Epithelial cell of proximal tubule (primary cell): Measurements from ENCODE around the gene ERCC6. TPM values are rescaled to one million over a fixed set of nuclear protein-coding genes. Genes with fewer than 3 reads are reported as not detected.

Experiments
- DNase-seq: peaks from one replicate; pipeline ENCODE4 v3.0.0-alpha.2; 2011; ENCODE audit warnings: low read depth
- H3K4me3 ChIP-seq: 2 replicates; pipeline ENCODE4 v1.5.1; 2011; ENCODE audit warnings: low read depth, mild to moderate bottlenecking, low read length
- total RNA-seq: library from RNA; depleted of rRNA; stranded (reverse); fragments of >200 nt; gene quantifications from 2 replicates; pipeline ENCODE4 v1.2.3, GENCODE V29; 2015
- TF ChIP-seq, protein P1 (sequence below): conservative IDR thresholded peaks from 2 replicates; pipeline ENCODE4 v1.5.1; 2012; ENCODE audit warnings: low read depth, mild to moderate bottlenecking, low read length

ERCC6 gene
- total RNA-seq, 1 donor from 2014 or later: 5.6 TPM

DNA sequence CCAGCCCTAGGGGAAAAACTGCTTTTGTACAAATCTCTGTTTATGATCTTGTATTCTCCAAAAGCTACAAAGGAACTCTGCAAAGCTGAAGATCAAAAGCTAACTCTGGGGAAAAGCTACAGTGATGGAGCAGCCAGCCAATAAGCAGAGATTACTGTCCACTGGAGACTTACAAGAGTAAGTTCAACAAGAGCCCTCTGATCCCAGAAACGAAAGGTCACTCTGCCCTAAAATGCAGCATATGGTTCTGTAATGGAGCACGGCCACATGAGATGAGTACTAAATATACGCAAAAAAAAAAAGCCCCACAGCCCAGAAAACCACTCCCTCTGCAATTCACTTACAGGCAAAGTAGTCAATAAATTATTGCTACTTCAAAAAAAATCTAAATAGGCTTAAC is 60.1 kb downstream of the ERCC6 start:
- TF ChIP-seq, protein P1, sequence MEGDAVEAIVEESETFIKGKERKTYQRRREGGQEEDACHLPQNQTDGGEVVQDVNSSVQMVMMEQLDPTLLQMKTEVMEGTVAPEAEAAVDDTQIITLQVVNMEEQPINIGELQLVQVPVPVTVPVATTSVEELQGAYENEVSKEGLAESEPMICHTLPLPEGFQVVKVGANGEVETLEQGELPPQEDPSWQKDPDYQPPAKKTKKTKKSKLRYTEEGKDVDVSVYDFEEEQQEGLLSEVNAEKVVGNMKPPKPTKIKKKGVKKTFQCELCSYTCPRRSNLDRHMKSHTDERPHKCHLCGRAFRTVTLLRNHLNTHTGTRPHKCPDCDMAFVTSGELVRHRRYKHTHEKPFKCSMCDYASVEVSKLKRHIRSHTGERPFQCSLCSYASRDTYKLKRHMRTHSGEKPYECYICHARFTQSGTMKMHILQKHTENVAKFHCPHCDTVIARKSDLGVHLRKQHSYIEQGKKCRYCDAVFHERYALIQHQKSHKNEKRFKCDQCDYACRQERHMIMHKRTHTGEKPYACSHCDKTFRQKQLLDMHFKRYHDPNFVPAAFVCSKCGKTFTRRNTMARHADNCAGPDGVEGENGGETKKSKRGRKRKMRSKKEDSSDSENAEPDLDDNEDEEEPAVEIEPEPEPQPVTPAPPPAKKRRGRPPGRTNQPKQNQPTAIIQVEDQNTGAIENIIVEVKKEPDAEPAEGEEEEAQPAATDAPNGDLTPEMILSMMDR: no peak

DNA sequence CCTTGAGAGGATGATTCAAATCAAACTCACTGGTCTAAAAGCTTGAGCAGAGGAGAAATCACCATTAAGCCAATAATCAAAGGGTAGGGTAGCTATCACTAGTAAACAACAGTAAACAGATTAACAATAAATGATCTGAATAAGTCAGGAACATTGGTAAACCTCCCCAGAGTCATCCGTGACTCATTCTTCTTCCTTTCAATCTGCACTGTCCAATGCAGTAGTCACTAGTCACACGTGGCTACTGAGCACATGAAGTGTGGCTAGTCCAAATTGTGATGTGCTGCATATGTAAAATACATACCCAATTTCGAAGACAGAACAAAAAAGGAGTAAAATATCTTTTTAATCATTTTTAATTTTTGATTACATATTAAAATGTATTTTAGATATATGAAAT is 64.0 kb downstream of the ERCC6 start:
- TF ChIP-seq, protein P1: no peak
- no peak overlapping the region for H3K4me3 ChIP-seq
- peak; percentile 7 for DNase-seq

More for the DNA sequence above, 60.1 kb downstream of the ERCC6 start:
- H3K4me3 ChIP-seq: no peak overlapping the region
- no peak for DNase-seq

DNA sequence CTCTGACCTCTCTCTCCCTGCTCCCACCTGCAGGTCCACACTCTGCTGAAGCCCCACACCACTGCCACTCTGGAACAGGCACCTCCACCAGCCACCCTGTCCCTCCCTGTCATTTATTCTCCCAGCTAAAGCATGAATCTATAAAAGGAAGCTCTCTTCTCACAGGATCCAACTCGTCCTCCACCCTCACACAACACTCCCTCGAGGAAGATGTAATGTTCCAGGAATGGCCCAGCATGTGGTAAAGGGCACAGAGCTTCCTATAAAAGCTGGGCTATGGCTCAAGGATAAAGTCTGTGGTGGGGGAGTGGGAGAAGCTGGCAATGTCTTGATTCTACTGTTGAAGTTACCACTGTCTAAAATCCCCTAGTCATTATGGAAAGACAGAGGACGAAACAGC is 67.4 kb downstream of the ERCC6 start:
- H3K4me3 ChIP-seq: no peak overlapping the region
- DNase-seq: no peak
- TF ChIP-seq, protein P1: no peak

DNA sequence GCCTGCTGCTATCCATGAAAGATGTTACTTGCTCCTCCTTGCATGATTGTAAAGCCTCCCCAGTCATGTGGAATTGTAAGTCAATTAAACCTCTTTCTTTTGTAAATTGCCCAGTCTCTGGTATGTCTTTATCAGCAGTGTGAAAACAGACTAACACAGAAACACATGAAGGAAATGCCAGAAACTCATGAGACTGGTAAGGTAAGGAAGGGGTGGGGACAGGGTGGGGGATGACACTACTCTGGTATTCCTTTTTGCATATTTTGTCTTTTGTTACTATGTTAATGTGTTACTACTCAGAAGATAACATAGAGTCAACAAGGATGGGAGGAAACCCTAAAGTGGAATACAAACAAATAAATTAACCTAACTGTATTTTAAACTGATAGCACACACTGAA is 73.2 kb downstream of the ERCC6 start:
- no peak overlapping the region for H3K4me3 ChIP-seq
- no peak for DNase-seq
- TF ChIP-seq, protein P1: no peak

Other genes with a start within 250 kb of the ERCC6 start
- gene C10orf71, start 240.0 kb downstream of the ERCC6 start, total RNA-seq: not detected in 2 replicates
- gene DRGX, start 143.0 kb downstream of the ERCC6 start, total RNA-seq: not detected in 2 replicates
- not detected in 2 replicates for gene SLC18A3, start 71.2 kb upstream of the ERCC6 start, total RNA-seq
- gene CHAT, start 74.9 kb upstream of the ERCC6 start, total RNA-seq: not detected in 2 replicates
- gene C10orf53, start 140.5 kb upstream of the ERCC6 start, total RNA-seq: not detected in 2 replicates
- gene OGDHL, start 223.2 kb upstream of the ERCC6 start, total RNA-seq: 0.36 and 1.8 TPM in 2 replicates